ENCODE measurements around the gene GOLGA6L10.
"Not testable (repeated sequence)": the region's sequence is repeated elsewhere in the genome, so short reads cannot be mapped to it uniquely, and the experiment has no call there.

Gene GOLGA6L10, protein sequence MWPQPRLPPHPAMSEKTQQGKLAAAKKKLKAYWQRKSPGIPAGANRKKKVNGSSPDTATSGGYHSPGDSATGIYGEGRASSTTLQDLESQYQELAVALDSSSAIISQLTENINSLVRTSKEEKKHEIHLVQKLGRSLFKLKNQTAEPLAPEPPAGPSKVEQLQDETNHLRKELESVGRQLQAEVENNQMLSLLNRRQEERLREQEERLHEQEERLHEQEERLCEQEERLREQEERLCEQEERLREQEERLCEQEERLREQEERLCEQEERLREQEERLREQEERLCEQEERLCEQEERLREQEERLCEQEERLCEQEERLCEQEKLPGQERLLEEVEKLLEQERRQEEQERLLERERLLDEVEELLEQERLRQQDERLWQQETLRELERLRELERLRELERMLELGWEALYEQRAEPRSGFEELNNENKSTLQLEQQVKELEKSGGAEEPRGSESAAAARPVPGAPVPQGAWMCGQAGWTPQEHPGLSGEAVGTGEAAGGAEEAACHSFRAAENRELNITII

DNA sequence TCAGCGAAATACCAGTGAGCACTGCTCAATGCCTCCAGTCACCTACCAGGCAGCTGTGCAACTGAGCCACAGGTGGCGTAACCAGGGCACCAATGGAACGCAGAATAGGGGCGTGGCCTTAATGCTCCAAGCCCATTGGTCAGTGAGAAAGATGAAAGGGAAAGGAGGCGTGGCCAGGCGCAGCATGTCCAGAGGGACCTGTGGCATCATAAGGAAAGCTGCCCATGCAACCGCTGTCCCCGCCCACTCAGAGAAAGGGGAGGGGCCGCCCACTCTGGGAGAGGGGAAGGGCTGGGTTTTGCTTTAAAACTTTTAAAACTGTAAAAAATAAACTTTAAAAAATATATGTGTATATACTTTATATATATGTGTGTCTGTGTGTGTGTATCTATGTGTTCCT lies at the start of gene GOLGA6L10:
GOLGA6L10 (minus strand) TSS at position 101 of the 400 bp plus-strand sequence; CDS start at position 1, 100 bp downstream.
- FAIRE-seq, result not testable (repeated sequence)

DNA sequence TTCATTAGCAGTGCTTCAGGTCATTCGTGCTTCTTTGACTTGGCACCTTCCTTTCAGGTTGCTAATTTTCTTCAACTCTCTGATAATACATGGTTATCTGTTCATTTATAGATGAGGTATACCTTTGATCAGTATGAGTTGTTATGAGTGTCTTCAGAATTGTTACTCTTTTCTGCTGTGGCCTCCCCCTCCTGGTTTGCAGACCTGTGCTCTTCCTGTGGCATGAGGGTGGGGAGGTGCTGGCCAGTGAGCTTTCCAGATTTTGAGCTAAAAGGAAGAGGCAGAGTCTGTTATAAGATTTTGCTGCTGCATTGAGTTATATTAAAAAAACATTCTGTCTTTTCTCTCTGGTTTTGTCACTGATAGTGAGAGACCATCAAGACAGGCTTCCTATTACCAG lies 49.5 kb upstream of the GOLGA6L10 start:
- no peak for FAIRE-seq

DNA sequence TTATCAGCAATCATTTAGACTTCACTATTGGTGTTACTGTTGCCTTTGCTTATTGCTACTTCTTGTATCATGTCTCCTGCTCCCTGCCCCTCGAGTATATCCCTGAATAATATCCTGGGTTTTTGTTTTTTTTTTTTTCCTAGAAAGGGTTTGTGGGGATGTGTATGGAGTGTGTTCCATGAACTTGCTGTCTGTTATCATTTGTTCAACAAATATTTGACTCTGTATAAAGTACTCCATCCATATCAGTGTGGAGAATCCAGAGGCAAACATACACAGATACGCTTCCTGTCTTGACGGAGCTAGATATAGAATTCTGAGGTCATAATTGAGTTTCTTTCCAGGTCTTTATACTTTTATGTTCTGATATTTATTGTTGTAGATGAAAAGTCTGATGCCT lies 48.5 kb upstream of the GOLGA6L10 start:
- FAIRE-seq, result no peak

DNA sequence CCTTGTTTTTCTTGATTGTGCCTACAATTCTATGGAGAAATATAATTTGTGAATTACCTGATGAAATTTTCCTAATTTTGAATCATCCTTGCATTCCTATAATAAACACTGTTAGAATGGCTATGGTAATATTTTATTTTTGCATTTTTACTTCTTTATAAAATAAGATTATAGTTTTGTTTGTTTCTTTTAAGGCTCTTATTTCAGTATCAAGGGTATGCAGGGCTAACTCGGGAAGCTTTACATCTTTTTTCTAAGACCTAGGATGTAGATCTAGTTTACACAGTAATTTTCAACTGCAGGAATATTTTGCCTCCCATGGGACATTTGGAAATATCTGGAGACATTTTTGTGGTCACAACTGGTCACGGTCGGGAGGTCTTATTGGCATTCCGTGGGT lies 46.5 kb upstream of the GOLGA6L10 start:
- FAIRE-seq, result not testable (repeated sequence)

DNA sequence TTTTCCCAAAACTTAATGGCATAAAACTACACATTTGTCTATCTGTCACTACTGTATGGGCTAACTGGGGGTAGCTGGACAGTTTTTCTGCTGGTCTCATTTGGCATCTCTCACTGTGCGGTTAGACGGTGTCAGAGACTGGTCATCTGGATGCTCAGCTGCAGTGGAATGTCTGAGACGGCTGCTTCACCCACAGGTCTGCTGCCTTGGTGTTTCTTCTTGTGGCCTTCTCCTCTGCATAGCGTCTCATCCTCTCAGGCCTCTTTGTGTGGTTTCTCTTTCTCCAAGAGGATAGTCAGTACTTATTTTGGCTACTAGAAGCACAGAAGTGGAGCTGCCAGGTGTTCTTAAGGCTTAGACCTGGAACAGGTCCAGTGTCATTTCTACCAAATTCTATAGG lies 44.4 kb upstream of the GOLGA6L10 start:
- no peak for FAIRE-seq

DNA sequence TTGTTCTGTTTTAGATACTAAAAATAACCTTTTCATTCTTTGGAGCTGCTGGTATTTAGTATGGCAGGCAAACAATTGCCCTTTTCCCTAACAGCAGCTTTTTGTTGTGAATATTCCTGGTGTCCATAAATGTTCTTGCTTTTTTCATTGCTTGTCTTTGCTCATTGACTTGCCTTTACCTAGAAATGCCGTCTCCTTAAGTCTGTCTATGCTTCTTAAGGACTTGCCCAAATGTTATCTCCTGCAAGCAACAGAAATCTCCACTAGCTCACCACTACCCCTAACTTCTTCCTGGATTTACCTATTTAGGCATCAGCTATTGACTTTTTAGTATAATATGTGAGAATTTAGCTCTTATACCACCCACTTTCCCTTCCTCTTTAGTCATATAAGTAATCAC lies 42.8 kb upstream of the GOLGA6L10 start:
- not testable (repeated sequence) for FAIRE-seq

DNA sequence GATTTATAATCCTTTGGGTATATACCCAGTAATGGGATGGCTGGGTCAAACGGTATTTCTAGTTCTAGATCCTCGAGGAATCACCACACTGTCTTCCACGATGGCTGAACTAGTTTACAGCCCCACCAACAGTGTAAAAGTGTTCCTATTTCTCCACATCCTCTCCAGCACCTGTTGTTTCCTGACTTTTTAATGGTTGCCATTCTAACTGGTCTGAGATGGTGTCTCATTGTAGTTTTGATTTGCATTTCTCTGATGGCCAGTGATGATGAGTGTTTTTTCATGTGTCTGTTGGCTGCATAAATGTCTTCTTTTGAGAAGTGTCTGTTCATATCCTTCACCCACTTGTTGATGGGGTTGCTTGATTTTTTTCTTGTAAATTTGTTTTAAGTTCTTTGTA lies 40.9 kb upstream of the GOLGA6L10 start:
- not testable (repeated sequence) for FAIRE-seq

DNA sequence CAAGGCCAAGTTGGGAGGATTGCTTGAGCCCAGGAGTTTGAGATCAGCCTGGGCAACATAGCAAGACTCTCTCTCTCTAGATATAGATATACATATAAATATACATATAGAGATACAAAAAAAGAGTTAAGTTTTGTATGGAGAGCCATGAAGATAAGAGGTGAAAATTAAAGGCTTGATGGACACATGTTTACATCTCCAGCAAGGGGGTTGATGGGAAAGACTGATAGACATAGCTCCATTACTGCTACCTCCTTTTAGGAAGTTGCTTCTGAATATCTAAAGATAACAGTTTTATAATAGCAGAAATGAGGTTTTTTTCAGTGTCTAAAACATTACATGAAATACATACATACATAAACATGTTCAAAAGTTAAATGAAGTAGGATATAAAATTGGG lies 37.9 kb upstream of the GOLGA6L10 start:
- not testable (repeated sequence) for FAIRE-seq

DNA sequence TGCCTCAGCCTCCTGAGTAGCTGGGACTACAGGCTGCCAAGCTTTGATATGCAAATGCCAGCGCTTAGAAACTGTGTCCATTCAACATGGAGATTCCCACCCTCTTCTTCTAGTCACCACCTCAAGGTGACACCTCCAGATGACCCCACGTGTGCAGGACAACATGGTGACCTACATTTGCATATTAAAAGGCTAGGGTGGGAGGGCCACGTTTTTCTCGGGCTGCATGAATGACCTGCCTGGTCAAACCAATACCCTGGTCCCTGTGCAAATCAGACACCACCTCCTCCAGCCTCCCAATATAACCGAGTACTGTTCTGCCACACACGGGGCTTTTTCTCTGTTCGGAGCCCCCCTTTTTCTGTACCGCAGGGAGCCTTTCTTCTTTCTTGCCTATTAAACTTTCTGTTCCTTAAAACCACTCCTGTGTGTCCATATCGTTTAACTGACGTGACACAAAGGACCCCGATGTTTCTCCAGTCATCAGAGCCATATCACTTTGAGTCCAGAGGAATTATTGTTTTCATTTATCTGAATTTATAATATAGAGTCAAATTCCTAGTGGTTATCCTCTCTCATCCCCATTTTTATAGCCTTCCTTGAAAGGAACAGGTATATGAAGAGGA lies 32.2 kb upstream of the GOLGA6L10 start:
- not testable (repeated sequence) for FAIRE-seq

DNA sequence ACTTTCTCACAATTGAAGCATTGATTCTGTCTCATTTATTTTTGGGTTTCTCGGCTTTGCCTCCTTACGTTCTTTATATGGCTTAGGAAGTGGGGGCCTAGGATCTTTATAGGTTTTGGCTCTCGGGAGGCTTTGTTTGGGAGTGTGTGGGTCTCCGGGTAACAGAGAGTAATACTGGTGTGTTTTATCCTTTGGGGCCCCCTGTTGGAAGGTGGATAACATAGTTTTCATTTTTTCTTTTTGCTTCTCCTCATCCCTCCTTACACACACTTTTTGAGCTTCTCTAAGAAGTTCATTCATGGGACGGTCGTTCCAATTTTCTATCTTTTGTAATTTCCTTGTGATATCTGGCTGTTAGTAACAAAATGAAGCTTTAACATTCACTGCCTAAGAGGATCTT lies 30.3 kb upstream of the GOLGA6L10 start:
- FAIRE-seq, result not testable (repeated sequence)

DNA sequence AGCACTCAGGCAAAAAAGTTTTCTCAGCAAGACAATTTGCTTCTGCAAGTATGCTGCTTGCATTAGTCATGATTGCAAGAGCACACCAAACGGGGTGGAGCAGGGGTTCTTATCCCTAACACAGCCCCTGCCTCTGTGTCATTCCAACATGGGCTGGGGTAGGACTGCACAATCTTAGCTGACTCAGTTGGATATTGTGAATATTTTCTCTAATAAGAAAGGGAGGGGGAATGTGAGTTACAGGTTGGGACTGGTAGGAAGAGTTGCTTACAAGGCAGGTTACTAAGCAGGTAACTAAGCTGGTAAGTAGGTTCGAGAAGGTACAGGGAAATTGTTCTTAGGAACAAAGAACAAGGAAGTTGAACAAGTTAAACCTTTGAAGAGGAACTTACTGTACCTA lies 24.4 kb upstream of the GOLGA6L10 start:
- not testable (repeated sequence) for FAIRE-seq

DNA sequence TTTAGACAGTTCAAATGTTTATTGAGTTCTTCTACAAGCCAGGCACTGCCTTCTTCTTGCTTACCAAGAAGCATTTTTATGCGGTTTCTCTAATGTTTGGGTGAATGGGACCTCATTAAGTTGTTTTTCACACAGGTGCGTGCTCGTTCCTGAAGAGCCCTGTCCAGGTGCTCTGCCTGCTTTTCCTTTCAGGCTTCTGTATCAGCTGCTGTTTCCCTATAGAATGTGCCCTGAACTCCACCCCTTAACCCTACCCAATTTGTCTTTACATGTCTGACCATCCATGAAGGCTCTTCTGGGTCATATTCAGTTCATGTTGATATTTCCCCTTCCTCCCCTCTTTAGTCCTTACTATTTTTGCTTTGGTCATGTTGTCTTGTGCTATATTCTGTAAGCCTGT lies 22.4 kb upstream of the GOLGA6L10 start:
- no peak for FAIRE-seq

DNA sequence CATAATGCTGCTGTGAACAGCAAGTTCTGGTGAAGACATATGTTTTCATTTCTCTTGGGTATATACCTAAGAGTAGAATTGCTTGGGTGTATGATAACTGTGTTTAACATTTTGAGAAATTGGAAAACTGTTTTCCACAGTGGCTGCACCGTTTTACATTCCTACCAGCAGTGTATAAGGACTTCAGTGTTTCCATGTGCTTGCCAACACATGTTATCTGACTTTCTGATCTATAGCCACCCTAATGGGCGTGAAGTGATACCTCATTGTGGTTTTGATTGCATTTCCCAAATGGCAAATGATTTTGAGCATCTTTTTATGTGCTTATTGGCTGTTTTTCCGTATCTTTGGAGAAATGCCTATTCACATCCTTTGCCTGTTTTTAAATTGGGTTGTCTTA lies 18.5 kb upstream of the GOLGA6L10 start:
- not testable (repeated sequence) for FAIRE-seq

DNA sequence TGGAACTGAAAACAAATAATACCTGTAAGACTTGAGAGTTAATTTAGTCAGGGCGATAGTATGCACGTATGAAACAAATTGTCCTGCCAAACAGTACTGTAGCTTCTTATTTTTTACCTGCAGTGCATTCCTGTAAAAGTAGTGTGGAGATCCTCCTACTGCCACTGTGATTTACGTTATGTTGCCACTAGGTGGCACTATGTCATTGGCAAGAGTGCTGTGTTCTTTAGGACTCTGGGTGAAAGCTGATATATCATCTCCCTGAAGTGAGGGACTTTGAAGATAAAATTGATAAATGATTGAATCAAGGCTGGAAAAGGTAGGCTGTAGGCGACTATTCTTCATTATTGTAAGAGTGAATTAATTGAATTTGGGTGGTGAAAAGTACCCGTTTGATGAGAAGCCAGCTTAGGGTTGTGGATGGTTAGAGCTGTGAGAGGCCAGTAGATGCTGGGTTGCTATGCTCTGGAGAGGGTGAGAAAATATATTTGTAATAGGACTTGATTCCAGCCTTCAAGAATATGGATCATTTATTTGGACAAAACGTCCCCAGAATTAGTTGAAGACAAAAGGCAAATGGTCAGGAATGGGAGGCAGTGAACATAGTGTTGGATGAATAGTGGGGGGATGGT lies 16.5 kb upstream of the GOLGA6L10 start:
- FAIRE-seq, result not testable (repeated sequence)

DNA sequence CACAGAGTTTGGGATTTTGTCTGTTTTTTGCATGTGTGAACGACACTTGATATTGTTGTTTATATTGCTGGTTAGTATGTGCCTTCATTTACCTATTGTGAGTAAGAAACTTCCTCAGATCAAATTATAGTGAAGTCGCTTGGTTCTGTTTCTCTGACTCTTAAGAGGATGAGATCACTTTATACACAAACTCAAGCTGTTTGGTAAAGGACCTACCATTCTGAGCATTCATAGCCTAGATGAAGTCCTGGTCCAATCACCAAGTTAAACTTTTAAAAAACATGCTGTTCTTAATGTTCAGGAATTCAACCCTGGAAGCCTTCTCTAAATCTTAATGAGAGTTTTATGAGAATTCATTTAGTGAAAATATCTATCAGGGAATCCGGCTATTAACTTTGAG lies 15.3 kb upstream of the GOLGA6L10 start:
- not testable (repeated sequence) for FAIRE-seq

DNA sequence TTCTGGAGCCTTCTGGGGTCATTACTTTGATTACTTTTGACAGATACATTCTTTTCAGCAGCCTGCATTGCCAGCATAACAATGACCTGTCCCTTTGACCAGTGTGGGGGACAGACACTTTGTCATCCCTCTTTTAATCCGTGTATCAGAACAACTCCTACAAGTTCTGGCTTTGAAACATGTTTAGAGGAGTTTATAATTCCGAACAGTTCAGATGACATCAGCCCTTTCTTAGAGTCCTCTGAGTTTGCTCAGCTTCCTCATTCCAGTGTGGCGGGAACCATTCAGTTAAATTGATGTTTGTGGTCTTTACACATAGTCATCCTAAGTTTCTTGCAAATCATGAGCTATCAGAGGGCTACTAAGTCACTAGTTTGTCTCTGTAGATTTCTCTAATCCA lies 13.5 kb upstream of the GOLGA6L10 start:
- not testable (repeated sequence) for FAIRE-seq

DNA sequence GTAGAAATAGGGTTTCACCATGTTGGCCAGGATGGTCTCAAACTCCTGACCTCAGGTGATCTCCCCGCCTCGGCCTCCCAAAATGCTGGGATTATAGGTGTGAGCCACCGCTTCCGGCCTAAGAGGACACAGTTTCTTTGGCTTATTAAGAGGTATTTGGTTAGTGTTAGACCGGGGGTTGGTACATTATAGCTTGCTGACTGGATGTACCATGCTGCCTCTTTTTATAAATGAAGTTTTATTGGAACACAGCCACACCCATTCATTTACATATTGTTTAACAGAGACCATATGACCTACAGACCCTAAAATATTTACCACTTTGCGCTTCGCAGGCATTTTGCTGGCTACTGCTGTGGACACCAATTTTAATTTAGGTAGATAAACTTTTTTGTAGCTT lies 11.3 kb upstream of the GOLGA6L10 start:
- not testable (repeated sequence) for FAIRE-seq

DNA sequence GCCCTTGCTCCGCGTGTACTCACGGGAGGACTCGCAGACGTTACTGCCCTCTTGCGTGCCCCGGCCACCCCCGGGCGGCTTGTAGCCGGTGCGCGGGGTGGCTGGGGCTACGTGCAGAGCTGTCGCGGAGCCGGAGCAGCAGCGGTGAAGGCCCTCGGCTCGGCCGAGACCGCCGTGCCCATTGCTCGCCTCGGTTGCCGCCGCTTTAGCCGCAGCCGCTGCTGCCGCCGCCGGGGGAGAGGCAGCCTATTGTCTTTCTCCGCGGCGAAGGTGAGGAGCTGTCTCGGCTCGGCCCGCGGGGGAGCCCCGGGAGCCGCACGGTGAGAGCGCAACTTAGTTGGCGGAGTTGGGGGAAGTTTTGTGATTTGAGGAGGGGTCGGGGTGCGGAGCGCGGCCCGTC lies 5.8 kb upstream of the GOLGA6L10 start:
- not testable (repeated sequence) for FAIRE-seq

DNA sequence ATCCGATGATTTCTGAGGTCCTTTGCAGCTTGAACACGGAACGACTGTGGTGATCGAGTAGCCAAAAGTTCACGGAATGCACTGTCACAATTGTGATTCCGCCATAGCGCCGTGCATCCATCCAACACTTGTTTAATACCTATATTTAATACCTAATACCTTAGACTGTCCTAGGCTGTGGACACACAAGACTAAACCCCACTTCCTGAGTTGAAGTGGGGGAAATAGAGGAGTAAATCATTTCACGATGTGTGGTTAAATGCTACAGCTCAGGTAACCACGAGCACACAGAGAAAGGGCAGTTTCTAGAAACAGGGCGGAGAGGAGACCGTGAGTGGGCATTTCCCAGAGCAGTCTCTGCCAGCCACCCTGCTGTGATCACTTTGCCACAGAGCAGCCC lies 5.3 kb upstream of the GOLGA6L10 start:
- FAIRE-seq, result not testable (repeated sequence)

DNA sequence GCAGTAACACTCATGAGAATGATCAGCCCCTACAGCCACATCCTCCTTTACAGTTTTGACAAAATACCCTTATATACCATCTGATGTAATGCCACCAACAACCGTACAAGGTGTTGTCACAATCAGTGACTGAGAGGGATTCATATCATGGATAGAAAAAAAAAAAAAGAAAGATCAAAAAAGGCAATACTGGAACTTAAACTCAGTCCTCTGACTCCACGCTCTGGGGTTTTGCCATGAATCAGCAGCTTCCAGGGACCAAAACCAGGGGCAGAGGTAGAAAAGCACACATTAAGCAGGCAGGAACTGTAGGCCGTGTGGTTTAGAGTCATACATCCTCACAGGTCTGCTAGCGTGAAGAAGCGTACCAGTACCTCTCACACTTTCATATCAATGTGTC lies 1.6 kb downstream of the GOLGA6L10 start:
- not testable (repeated sequence) for FAIRE-seq

DNA sequence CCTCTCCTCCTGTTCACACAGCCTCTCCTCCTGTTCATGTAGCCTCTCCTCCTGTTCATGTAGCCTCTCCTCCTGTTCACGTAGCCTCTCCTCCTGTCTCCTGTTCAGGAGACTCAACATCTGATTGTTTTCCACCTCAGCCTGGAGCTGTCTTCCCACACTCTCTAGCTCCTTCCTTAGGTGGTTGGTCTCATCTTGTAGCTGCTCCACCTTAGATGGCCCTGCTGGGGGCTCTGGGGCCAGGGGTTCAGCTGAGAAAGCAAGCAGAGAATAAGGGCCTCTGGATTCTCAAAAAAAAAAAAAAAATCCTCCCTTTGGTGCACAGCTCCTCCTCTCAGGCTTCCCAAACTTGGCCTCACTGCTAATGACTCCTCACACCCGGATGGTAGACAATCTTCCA lies 4.1 kb downstream of the GOLGA6L10 start:
- not testable (repeated sequence) for FAIRE-seq

DNA sequence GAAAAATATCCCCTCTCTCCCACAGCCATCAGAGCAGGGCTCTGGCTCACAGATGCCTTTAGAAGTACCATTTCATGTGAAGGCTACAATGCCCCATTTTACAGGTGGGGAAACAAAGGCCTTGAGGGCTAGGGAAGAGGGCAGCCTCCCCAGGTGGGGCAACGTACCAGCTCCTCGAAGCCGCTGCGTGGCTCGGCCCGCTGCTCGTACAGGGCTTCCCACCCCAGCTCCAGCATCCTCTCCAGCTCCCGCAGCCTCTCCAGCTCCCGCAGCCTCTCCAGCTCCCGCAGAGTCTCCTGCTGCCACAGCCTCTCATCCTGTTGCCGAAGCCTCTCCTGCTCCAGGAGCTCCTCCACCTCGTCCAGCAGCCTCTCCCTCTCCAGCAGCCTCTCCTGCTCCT lies 4.9 kb downstream of the GOLGA6L10 start:
- not testable (repeated sequence) for FAIRE-seq

DNA sequence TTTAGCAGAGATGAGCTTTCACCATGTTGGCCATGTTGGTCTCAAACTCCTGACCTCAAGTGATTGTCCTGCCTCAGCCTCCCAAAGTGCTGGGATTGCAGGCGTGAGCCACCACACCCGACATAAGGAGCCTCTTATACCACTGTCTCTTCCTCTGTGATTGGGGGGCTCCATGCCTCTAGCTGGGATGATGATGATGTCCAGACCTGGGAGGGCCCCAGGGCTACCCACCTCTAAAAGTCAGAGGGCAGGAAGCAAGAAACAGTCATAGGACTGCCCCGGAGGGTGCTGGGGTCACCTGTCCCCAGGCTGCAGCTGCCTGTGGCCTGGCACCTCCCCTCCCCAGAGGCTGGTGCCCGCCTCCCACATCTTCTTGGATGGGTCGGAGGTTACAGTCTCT lies 5.4 kb downstream of the GOLGA6L10 start:
- FAIRE-seq, result not testable (repeated sequence)
